ENCODE data around the gene CMTR2.
"Not testable (repeated sequence)": the region's sequence is repeated elsewhere in the genome, so short reads cannot be mapped to it uniquely, and the experiment has no call there.

Gene CMTR2, protein sequence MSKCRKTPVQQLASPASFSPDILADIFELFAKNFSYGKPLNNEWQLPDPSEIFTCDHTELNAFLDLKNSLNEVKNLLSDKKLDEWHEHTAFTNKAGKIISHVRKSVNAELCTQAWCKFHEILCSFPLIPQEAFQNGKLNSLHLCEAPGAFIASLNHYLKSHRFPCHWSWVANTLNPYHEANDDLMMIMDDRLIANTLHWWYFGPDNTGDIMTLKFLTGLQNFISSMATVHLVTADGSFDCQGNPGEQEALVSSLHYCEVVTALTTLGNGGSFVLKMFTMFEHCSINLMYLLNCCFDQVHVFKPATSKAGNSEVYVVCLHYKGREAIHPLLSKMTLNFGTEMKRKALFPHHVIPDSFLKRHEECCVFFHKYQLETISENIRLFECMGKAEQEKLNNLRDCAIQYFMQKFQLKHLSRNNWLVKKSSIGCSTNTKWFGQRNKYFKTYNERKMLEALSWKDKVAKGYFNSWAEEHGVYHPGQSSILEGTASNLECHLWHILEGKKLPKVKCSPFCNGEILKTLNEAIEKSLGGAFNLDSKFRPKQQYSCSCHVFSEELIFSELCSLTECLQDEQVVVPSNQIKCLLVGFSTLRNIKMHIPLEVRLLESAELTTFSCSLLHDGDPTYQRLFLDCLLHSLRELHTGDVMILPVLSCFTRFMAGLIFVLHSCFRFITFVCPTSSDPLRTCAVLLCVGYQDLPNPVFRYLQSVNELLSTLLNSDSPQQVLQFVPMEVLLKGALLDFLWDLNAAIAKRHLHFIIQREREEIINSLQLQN

DNA sequence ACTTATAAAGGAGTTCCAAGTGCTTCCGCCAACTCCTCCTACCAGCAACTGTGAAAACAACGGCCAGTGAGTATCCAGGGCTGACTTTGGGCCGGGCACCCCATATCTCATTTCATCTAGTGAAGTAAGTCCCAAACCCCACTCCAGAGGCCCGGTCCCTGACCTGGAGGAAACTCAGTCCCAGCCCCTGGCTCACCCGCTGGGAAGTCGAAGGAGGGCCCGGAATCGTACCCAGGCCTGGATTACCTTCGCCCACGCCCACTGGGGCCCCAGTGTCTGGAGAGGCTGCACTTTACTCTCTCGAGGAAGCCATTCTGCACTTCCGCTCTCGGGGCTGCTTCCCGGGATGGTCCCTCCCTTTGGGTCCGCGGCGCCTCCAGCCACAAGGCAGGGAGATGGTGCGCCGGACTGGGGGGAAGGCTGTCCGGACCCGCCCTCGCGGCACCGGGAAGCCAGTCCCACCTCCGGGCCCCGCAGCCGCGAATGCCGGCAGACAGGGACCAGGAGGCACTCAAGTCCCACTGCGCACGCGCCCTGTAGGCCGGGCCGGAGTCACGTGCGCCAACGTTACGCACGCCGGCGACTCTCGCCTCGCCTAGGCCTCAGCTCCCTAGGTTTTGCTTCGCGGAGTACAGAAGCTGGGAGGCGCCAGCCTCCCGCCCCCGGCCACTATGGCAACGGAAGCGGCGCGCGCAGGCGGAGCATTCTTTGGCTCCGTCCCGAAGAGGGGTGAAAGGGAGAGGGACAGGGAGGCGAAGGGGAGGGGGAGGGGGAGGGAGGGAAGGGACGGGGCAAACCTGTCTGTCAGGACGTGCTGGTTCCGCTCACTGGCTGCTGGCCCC is at the start of gene CMTR2:
Gene CMTR2 (minus strand): TSS at position 513 of the 842 bp plus-strand sequence. CDS start 3,482 bp downstream, outside the sequence.
- DNase-seq (ENCODE audit: low spot score): peak; percentile 97

DNA sequence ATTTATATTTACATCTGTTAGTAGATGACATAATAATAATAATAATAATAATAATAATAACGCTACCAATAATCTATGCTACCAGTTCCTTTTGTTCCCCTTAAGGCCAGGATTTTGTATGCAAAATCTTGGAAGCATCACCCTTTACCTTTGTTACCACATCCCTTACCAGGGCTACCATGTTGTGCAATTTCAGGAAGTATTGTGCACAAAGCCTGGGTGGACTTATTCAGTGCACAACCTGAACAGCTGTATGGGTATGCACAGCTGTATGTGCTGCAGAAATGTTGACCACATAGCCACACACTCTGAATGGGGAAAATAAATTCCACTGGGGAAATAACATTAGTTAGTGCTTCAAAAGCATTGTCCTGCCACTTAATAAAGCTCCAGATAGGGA is 49.4 kb upstream of the CMTR2 start:
- DNase-seq (ENCODE audit: low spot score): no peak

DNA sequence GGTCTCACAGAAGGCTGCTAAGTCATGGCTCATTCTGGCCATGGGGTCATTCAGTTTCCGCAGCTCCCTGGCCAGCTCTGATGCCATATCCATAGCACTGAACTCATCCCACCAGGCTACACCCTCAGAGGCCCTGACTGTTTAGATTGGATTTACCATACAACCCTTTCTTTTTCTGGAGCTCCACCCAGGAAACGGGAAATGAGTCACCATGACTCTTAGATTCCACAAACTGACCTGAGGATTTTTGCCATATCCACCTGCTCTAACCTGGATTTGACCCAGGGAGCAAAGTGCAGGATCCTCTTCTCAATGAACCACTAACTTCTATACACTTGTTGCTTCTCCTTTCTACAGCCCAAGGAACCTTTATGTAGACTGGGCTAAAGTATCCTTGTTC is 49.0 kb upstream of the CMTR2 start:
- DNase-seq (ENCODE audit: low spot score): no peak

DNA sequence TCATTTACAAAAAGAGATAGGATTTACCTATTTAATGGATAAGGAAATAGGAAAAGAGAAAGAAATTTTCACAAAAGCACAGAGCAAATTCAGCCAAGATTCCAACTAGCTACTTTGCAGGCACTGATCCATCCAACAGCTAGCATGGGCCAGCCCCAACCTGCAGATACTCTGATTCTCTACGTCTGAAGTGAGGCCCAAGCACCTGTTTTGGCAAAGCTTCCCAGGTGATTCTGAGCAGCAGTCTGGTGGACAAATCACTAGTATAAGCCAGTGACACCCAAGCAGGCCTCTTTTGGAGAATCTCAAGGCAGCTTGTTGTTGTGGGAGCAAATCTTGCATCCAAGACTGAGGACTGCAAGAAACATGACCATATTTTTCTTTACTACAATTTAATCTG is 48.4 kb upstream of the CMTR2 start:
- no peak for DNase-seq (ENCODE audit: low spot score)

DNA sequence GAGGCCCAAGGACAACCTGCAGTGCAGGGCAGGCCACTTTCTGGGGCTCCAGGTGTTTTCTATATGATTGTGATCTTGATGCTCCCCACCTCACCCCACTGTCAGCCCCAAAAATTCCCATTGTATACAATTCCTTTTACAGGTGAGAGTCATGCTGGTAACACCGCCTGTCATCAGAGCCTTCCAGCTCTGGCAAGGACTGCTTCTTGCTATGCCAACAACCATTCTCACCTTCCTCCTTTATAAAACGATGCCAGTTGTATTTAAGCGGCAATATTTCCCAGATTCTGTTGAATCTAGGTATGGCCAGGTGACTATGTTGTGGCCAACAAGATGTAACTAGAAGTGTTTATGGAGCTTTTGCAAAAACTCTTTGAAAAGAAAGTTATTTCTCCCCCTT is 38.9 kb upstream of the CMTR2 start:
- DNase-seq (ENCODE audit: low spot score): no peak

DNA sequence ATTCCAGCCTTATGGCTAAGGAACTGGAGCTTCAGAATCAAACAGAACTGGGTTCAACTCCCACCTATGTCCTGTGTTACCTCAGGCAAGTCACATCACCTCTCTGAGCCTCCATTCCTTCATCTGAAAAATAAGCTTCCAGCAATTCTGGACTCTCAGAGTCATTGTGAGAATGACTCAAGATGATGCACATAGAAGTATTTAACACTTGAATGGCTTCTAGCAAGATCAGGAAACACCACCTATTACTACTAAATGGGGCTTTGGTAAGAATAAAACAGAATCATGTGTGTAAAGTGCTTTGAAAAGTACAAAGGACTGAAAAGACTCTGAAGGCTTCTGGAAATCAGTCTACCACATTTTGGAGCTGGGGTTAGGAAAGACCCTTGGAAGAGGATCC is 38.5 kb upstream of the CMTR2 start:
- DNase-seq (ENCODE audit: low spot score): no peak

DNA sequence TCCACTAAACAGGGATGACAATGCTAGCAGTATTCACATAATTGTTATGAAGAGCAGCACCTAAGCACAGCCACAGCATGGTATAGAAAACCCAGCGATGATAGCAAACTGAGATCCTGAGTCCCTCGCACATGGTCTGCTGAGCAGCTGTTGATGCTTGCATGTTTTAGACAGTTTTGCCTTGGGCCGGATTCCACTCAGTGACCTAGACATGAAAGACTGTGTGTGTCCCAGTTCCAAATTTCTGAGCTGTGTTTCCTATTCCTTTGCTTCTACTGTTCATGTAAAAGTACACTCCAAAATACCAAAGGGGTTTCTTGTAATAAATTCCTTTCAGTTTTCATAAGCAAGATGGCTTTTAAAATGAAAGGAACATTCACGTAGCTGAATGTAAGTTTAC is 30.8 kb upstream of the CMTR2 start:
- no peak for DNase-seq (ENCODE audit: low spot score)

DNA sequence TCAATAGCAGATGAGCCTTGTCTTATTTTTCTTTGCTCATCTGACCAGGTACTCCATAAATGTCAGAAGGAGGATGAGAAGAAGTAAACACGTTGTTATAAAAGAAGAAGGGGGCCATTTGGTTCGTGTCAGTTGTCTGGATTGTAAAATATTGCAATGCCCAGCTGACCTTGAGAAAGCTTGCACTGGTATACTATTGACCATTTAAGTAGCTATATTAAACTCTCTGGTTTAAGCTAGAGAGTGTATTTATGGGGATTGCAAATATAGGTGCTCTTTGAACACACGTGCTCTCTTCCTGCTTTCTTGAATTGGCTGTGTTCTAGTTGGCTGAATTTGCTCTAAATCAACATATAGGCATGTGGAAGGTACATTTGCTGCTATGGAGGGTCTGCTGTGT is 26.1 kb upstream of the CMTR2 start:
- no peak for DNase-seq (ENCODE audit: low spot score)

DNA sequence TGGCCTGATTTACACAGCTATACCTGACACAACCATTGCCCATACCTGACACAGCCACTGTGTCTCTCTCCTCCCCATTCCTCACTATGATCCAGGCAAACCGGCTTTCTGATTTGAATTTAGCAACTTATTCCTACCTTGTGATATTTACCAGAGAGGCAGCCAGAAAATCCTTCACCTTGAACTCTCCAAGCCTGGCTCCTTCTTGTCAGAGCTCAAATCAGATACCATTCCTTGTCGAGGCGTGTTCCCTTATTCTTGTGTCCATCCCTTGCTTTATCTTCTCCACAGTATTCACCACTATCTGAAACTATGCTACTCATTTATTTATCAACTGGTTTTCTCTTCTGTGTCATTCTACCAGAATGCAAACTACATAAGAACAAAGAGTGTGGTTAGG is 24.4 kb upstream of the CMTR2 start:
- not testable (repeated sequence) for DNase-seq (ENCODE audit: low spot score)

DNA sequence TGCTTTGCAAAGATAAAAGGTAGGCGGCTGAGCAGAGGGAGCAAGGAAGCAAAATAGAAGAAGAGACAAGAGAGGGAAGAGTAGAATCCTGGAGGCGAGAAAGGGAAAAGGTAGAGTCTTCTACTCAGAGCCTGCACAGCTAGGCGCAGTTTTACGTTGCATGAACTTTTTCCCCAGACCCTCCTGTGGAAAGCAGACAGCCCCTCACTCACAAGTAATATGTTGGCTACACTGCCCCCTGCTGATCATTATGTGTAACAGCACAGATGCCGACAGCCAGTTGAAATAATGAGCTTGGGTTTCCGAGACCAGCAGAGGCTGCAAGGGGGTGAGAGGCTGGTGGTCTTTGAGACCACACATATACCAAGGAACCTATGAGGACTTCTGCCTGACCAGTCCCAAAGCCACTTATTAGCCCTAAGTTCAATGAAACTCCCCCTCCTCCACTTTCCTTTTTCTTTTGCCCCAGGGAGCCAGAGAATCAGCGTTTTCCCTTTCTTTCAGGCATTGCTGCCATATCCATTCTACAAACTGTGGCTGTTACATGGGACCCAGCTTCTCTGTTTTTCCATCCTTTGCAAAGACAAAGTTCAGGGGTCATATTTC is 22.5 kb upstream of the CMTR2 start:
- DNase-seq (ENCODE audit: low spot score): peak; percentile 65

DNA sequence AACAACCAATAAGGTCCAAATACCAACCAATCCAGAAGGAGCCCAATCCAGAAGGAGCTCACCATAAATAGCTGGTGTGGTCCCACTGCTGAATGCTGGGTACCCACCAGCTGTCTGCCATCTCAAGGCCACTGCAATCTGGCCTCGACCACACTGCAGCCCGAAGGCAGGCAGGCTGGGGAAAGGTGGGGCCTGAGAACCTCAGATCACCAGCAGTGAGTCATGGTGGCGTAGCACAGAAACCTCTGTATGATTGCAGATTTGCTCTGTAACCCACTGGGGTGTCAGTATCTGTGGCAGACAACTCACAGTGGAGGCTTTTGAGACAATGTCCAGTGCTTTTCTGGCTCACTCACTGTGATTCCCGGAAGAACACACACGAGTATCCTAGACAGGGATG is 14.7 kb upstream of the CMTR2 start:
- DNase-seq (ENCODE audit: low spot score): no peak

DNA sequence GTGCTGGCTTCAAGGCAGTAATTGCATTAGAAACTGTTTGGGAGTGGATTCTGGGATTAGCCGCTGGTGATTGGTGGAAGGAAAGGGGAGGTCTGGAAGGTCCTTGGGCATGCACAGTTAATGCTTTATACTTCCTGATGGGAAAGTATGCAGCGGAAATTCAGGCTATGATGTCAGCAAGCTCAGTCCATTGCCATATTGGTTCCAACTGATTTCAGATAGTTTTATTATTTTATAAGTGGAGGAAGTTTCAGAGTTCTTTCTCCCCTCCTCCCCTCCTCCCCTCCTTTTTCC is 8.1 kb upstream of the CMTR2 start:
- no peak for DNase-seq (ENCODE audit: low spot score)

DNA sequence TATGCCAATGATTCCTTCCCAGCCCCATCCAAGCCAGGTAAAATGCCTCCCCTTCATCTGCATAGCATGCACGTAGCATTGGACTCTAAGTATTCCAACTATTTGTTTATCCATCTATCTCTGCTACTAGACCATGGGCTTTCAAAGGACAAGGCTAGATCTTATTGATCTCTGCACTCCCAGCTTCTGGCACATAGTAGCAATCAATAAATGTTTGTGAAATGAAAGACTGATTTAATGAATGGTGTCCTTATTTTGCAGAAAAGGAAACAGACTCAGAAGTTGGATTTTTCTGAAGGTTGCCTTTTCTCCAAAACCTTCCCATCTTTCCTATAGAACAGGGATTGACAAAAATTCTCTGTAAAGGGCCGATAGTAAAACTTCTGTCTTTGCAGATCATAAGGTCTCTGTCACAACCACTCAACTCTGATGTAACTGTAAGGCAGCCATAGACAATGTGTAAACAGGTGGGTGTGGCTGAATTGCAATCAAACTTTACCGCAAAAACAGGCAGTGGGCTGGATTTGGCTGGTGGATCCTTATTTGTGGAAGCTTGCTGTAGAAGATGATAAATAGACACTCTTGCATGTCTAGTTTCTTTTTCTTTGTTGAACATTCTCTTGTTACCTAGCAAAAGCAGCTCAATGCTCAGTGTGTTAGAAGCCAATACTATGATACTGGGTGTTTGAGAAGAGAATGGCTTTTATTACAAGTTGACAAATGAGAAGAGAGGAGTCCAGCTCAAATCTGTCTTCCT is 7.6 kb upstream of the CMTR2 start:
- no peak for DNase-seq (ENCODE audit: low spot score)

DNA sequence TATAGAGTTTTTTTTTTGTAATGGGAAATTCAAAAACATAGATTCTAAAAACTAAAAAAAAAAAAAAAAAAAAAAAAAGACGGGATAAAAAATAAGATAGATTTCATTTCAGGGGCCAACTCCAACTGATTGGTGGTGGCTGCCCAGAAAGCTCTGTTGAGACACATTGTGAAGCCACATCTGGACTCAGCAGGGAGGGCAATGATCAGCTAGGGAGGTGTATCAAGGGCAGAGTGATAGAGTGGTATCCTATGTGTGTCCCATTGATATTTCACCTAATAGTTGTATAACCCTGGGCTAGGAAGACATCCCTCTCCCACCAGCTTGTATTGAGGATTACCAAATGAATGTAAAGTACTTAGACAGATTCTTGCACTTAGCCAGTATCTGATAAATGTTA is 6.7 kb upstream of the CMTR2 start:
- no peak for DNase-seq (ENCODE audit: low spot score)

DNA sequence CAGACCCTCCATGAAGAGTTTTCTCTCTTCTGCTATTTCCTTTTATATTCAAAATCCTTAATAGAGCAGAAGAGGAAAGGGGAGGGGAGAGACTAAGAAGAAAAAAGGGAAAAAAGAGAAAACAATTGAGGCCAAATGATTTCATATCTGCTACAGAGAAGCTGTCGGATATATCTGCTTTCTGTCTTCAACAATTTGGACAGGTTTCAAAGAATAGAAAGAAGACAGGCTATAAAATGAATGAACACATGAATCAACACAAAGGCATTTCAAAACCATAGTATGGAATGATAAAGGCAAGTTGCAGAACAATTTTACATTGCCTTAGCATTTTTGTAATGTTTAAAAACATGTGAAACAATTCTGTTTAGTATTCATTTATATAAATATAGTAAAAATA is 4.7 kb upstream of the CMTR2 start:
- no peak for DNase-seq (ENCODE audit: low spot score)

DNA sequence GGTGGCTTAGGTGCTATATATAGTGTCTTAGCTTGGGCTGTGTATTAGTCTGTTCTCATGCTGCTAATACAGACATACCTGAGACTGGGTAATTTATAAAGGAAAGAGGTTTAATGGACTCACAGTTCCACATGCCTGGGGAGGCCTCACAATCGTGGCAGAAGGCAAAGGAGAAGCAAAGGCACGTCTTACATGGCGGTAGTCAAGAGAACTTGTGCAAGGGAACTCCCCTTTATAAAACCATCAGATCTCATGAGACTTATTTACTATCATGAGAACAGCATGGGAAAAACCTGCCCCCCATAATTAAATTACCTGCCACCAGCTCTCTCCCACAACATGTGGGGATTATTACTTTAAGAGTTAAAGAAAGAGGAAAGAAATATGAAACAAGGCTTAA is 2.9 kb upstream of the CMTR2 start:
- DNase-seq (ENCODE audit: low spot score): not testable (repeated sequence)

DNA sequence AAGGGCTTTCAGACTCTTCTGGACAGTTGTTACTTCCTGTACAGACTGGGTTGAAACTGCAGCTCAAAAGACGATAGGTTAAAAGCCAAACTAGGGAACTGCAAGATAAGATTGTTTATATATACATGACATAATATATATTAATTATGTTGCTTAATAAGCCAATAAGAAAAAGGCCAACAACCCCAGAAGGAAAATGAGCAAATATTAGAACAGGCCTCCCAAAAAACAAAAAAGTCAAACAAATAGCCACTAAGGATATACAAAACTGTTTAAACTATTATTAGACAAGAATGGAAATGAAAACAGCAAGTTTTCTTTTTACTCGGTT is 495 bp upstream of the CMTR2 start:
- DNase-seq (ENCODE audit: low spot score): no peak

DNA sequence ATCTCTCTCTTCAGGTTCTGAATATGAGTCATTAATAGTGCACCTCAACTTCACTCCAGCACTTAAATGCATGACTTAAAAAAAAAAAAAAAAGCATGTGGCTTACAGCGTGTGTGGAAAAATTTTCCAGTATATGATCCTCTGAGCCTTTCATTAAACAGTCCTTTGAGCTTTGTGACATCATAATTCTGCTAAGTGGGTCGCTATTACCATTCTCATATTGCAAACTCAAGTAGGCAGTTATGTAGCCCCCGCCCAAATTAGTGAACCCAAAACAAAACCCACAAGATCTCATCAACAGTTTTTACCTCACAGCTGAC is 672 bp downstream of the CMTR2 start:
- DNase-seq (ENCODE audit: low spot score): no peak

DNA sequence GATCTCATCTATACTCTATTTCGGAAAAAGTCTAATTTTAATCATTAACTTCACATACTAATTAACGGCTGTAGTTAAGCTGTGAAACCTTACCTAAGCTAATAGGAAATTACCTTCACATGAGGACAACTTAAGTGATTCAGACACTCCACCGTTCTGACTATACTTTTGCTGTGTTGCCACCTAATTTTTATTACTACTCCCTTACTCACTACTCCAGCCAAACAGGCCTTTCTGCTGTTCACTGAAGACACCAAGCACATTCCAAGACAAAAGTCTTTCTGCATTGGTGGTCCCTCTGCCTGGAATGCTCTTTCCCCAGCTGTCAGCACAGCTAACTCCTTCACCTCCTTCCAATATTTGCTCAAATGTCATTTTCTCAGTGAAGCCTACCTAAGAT is 1.3 kb downstream of the CMTR2 start:
- no peak for DNase-seq (ENCODE audit: low spot score)

DNA sequence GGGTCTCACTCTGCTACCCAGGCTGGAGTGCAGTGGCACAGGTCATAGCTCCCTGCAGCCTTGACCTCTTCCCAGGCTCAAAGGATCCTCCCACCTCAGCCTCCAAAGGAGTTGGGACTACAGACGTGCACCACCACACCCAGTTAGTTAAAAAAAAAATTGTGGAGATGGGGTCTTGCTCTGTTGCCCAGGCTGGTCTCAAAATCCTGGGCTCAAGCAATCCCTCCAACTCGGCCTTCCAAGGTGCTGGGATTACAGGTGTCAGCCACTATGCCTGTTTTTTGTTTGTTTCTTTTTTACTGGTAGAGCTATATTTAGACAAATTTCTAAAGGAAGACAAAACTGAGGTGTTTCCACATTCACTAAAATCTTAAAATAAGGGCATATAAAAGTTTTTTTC is 1.7 kb downstream of the CMTR2 start:
- no peak for DNase-seq (ENCODE audit: low spot score)

DNA sequence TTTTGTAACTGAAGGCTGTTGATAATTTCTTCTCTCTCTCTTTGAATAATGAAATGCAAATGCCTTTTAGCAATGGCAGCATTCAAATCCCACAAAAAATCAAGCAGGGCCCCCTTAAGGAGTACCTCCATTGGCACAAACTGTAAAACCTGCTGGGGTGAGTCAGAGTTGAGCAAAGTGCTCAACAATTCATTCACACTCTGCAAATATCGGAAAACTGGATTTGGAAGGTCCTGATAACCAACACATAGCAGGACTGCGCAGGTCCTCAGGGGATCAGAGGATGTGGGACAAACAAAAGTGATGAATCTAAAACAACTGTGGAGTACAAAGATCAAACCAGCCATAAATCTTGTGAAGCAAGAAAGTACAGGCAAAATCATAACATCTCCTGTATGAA is 5.6 kb downstream of the CMTR2 start:
- DNase-seq (ENCODE audit: low spot score): no peak

DNA sequence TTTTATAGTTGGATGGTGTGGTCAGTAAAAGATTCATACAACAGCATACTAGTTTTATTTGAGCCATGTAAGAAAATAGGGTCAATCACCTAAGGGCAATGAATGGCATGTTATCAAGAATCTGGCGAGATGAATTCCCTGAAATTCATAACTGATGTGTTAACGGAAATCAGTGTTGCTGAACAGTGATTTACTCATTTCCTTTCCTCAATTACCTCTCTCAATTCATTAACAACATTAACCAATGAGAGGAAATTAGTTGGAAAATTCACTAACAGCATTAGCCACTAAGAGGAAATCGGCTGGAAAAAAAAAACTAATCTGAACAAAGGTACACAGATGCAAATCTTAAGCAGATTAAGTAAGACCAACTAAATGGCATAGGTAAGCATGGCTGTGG is 6.3 kb downstream of the CMTR2 start:
- DNase-seq (ENCODE audit: low spot score): no peak

Measured in NAMALWA (cell line).